GM18870 (cell line): ENCODE measurements around the gene XK.
"Not testable (repeated sequence)": the region's sequence is repeated elsewhere in the genome, so short reads cannot be mapped to it uniquely, and the experiment has no call there.

Experiments used
- ATAC-seq: cut with Tn5 transposase; IDR thresholded peaks from one replicate; pipeline ENCODE4 v1.9.1; 2021; ENCODE audit warnings: moderate library complexity; ENCODE audit not compliant: unreplicated experiment

The XK gene

GRCh38 chrX:37685381-37686359, at the start of gene XK:
XK (plus strand) TSS chrX:37685791; CDS start chrX:37685962, 171 bp downstream.
- ATAC-seq: no peak

- ATAC-seq: no peak
These were observed 47.5 kb upstream of the XK start for GRCh38 chrX:37638047-37638446.

GRCh38 chrX:37640142-37640541, 45.4 kb upstream of the XK start:
- ATAC-seq: no peak

- no peak for ATAC-seq
These were observed 43.7 kb upstream of the XK start for GRCh38 chrX:37641859-37642258.

GRCh38 chrX:37644381-37645305, 40.9 kb upstream of the XK start:
- no peak for ATAC-seq

- no peak for ATAC-seq
These were observed 39.3 kb upstream of the XK start for GRCh38 chrX:37646254-37646653.

GRCh38 chrX:37650879-37651278, 34.7 kb upstream of the XK start:
- ATAC-seq: not testable (repeated sequence)

GRCh38 chrX:37651921-37652452, 33.6 kb upstream of the XK start:
- ATAC-seq: no peak

GRCh38 chrX:37652589-37653231, 32.9 kb upstream of the XK start:
- no peak for ATAC-seq

GRCh38 chrX:37653397-37654085, 32.0 kb upstream of the XK start:
- no peak for ATAC-seq

GRCh38 chrX:37658343-37659030, 27.1 kb upstream of the XK start:
- no peak for ATAC-seq

GRCh38 chrX:37659047-37659446, 26.5 kb upstream of the XK start:
- no peak for ATAC-seq

- no peak for ATAC-seq
These were observed 23.4 kb upstream of the XK start for GRCh38 chrX:37662181-37662580.

GRCh38 chrX:37666516-37666915, 19.1 kb upstream of the XK start:
- no peak for ATAC-seq

- ATAC-seq: no peak
These were observed 18.4 kb upstream of the XK start for GRCh38 chrX:37667141-37667540.

GRCh38 chrX:37672563-37672962, 13.0 kb upstream of the XK start:
- ATAC-seq: no peak

GRCh38 chrX:37676811-37677210, 8.8 kb upstream of the XK start:
- ATAC-seq: no peak

GRCh38 chrX:37677243-37677642, 8.3 kb upstream of the XK start:
- ATAC-seq: no peak

GRCh38 chrX:37677765-37678164, 7.8 kb upstream of the XK start:
- ATAC-seq: peak; percentile 90

- no peak for ATAC-seq
These were observed 7.0 kb upstream of the XK start for GRCh38 chrX:37678574-37678973.
